ENCODE results near the gene USP36. TPM values are rescaled to one million over a fixed set of nuclear protein-coding genes. Genes with fewer than 3 reads are reported as not detected.

The USP36 gene
- total and polyA plus RNA-seq, 12 donors: 10.0 to 28.8 (median 24.8) TPM

- intact Hi-C loops (cut with DNase I): loop anchor here in 5 of 10 donors (5.0 kb wide), 4 partner anchors 35 to 250 kb away; partner anchors contain the start of gene CYTH1 (in 2 of the 5)
- DNase-seq: no peak
Observed at GRCh38 chr17:78747488-78747887, 93.1 kb downstream of the USP36 start.

GRCh38 chr17:78746949-78747269 lies 93.7 kb downstream of the USP36 start:
- TF ChIP-seq CTCF (IDR thresholded peaks at IDR 0.05): no peak
- WGBS, 2 donors: 34 to 57% methylated on average over 2 of the region's 2 CpGs
- ATAC-seq (no peak), DNase-seq (no peak)
- Histone ChIP-seq H3K4me1 (peaks cover 7 to 91% (median 55%) of the 10 kb centered on the region in 9 donors), H3K36me3 (peaks cover 0 to 12% (median 0%) of the 10 kb centered on the region in 9 donors), H3K27ac (peak overlapping the region in 6 of 10 donors; percentile 22 to 87 (median 46)), H3K9me3 (no peaks in the 10 kb centered on the region), H3K27me3 (no peaks in the 10 kb centered on the region), H3K4me3 (no peak overlapping the region)
- intact Hi-C loops (cut with DNase I): loop anchor here in 5 of 10 donors (5.0 kb wide), 4 partner anchors 35 to 250 kb away; partner anchors contain the start of gene CYTH1 (in 2 of the 5)

More at GRCh38 chr17:78747488-78747887, 93.1 kb downstream of the USP36 start:
- Histone ChIP-seq H3K9me3 (no peaks in the 10 kb centered on the region), H3K27me3 (no peaks in the 10 kb centered on the region), H3K27ac (peak overlapping the region in 7 of 10 donors; percentile 22 to 87 (median 50)), H3K4me3 (peak overlapping the region in 1 of 10 donors; percentile 16), H3K4me1 (peaks cover 7 to 91% (median 55%) of the 10 kb centered on the region in 9 donors), H3K36me3 (peaks cover 0 to 12% (median 0%) of the 10 kb centered on the region in 9 donors)
- ATAC-seq: no peak
- TF ChIP-seq CTCF (IDR thresholded peaks at IDR 0.05): no peak
- WGBS, 2 donors: 90 to 91% methylated on average over 2 of the region's 2 CpGs

- Histone ChIP-seq H3K27me3 (no peaks in the 10 kb centered on the region), H3K27ac (peak overlapping the region in 5 of 10 donors; percentile 30 to 87 (median 47)), H3K9me3 (no peaks in the 10 kb centered on the region), H3K4me3 (no peak overlapping the region), H3K4me1 (peaks cover 10 to 91% (median 59%) of the 10 kb centered on the region in 9 donors), H3K36me3 (peaks cover 0 to 12% (median 0%) of the 10 kb centered on the region in 9 donors)
- ATAC-seq: no peak
- no peak for TF ChIP-seq CTCF (IDR thresholded peaks at IDR 0.05)
- intact Hi-C loops (cut with DNase I): loop anchor here in 5 of 10 donors (5.0 kb wide), 4 partner anchors 34 to 249 kb away; partner anchors contain the start of gene CYTH1 (in 2 of the 5)
- no peak for DNase-seq
- WGBS, 2 donors: 72 to 76% methylated on average over 12 of the region's 12 CpGs
Observed at GRCh38 chr17:78746263-78746948, 94.2 kb downstream of the USP36 start.

Other genes with a start within 250 kb of the USP36 start
- gene CYTH1, start 58.5 kb downstream of the USP36 start, total RNA-seq: 10 to 100 TPM; 23.5 to 46.9 (median 34.8) TPM
- 10 to 100 TPM; 22.3 to 31.5 TPM for gene CYTH1, start 58.5 kb downstream of the USP36 start, polyA plus RNA-seq
- 1 to 10 TPM in 2 of 10 donors, under 1 TPM in 8; 0.22 to 1.3 (median 0.82) TPM for gene CEP295NL, start 62.4 kb upstream of the USP36 start, total RNA-seq
- 1 to 10 TPM in 1 of 2 donors, under 1 TPM in 1; 0.04 to 2.6 TPM for gene CEP295NL, start 62.4 kb upstream of the USP36 start, polyA plus RNA-seq
- 100 to 1,000 TPM in 4 of 10 donors, 10 to 100 TPM in 6; 77.5 to 118 (median 99.3) TPM for gene TIMP2, start 84.6 kb upstream of the USP36 start, total RNA-seq
- gene TIMP2, start 84.6 kb upstream of the USP36 start, polyA plus RNA-seq: 10 to 100 TPM; 32.4 to 44.1 TPM
- 100 to 1,000 TPM; 362 to 852 (median 568) TPM for gene LGALS3BP, start 139.1 kb upstream of the USP36 start, total RNA-seq
- gene LGALS3BP, start 139.1 kb upstream of the USP36 start, polyA plus RNA-seq: 100 to 1,000 TPM; 196 to 268 TPM
- gene CANT1, start 168.9 kb upstream of the USP36 start, total RNA-seq: 10 to 100 TPM; 19.9 to 33.4 (median 24.4) TPM
- 10 to 100 TPM in 1 of 2 donors, 1 to 10 TPM in 1; 4.1 to 16.7 TPM for gene CANT1, start 168.9 kb upstream of the USP36 start, polyA plus RNA-seq
- gene C1QTNF1, start 183.4 kb upstream of the USP36 start, total RNA-seq: 100 to 1,000 TPM in 3 of 10 donors, 10 to 100 TPM in 7; 29.3 to 685 (median 62.8) TPM
- gene C1QTNF1, start 183.4 kb upstream of the USP36 start, polyA plus RNA-seq: 100 to 1,000 TPM; 108 to 224 TPM
- gene ENGASE, start 234.0 kb upstream of the USP36 start, total RNA-seq: 10 to 100 TPM; 20.1 to 45.5 (median 26.6) TPM
- gene ENGASE, start 234.0 kb upstream of the USP36 start, polyA plus RNA-seq: 10 to 100 TPM in 1 of 2 donors, 1 to 10 TPM in 1; 9.7 to 54.1 TPM

Data from heart right ventricle (tissue), 16 donors.